Measurements from ENCODE around the gene TDP2. TPM values are rescaled to one million over a fixed set of nuclear protein-coding genes. Genes with fewer than 3 reads are reported as not detected.

TDP2 gene
- polyA plus RNA-seq, 1 donor from 2014 or later: 49.0 TPM

GRCh38 chr6:24614043-24614420, 52.7 kb downstream of the TDP2 start:
- H3F3A ChIP-seq (ENCODE audit: insufficient read depth, low read length, poor library complexity, severe bottlenecking): no peaks in the 10 kb centered on the region
- peak overlapping the region; percentile 1 for H3K9ac ChIP-seq (ENCODE audit: low read length)
- no peaks in the 10 kb centered on the region for H3K9me3 ChIP-seq (ENCODE audit: low read length)
- no peak for TF ChIP-seq CTCF (IDR thresholded peaks at IDR 0.05; ENCODE audit: poor library complexity, severe bottlenecking)
- TF ChIP-seq EZH2 (IDR thresholded peaks at IDR 0.05; ENCODE audit: borderline replicate concordance, insufficient read depth, low read length, poor library complexity, severe bottlenecking): no peak
- no peak for TF ChIP-seq POLR2AphosphoS5 (IDR thresholded peaks at IDR 0.05)
- no peak for TF ChIP-seq TAF1 (IDR thresholded peaks at IDR 0.05; ENCODE audit: low read depth)
- no peak for TF ChIP-seq EP300 (conservative IDR thresholded peaks at IDR 0.05; ENCODE audit: poor library complexity, severe bottlenecking)
- no peak for TF ChIP-seq RAD21 (conservative IDR thresholded peaks at IDR 0.05)
- no peak for TF ChIP-seq SMC3 (conservative IDR thresholded peaks at IDR 0.05; ENCODE audit: poor library complexity)
- no peak for TF ChIP-seq MXI1 (conservative IDR thresholded peaks at IDR 0.05; ENCODE audit: poor library complexity, severe bottlenecking)
- no peak for TF ChIP-seq REST (IDR thresholded peaks at IDR 0.05; ENCODE audit: borderline replicate concordance)
- H3K4me3 ChIP-seq (ENCODE audit: low read length): no peak overlapping the region
- H3K27ac ChIP-seq (ENCODE audit: low read length): peak overlapping the region; percentile 64
- H3K79me2 ChIP-seq (replicated peaks; ENCODE audit: insufficient read depth, low read length): no peaks in the 10 kb centered on the region
- no peaks in the 10 kb centered on the region for H4K20me1 ChIP-seq (ENCODE audit: insufficient read depth)
- H3K9me2 ChIP-seq (ENCODE audit: insufficient read depth, low read length): no peaks in the 10 kb centered on the region
- H3K4me2 ChIP-seq (ENCODE audit: low read length): peak overlapping the region; percentile 48
- H2AFZ ChIP-seq (ENCODE audit: low read depth, low read length): no peak overlapping the region
- no peaks in the 10 kb centered on the region for H3K27me3 ChIP-seq (ENCODE audit: insufficient read depth, low read depth, low read length)
- no peaks in the 10 kb centered on the region for H3K36me3 ChIP-seq (ENCODE audit: insufficient read depth, low read length)

- no peaks in the 10 kb centered on the region for H3K79me2 ChIP-seq (replicated peaks; ENCODE audit: insufficient read depth, low read length)
- no peaks in the 10 kb centered on the region for H4K20me1 ChIP-seq (ENCODE audit: insufficient read depth)
- no peaks in the 10 kb centered on the region for H3K27me3 ChIP-seq (ENCODE audit: insufficient read depth, low read depth, low read length)
- H3K9ac ChIP-seq (ENCODE audit: low read length): peak overlapping the region; percentile 1
- peak overlapping the region; percentile 48 for H3K4me2 ChIP-seq (ENCODE audit: low read length)
- TF ChIP-seq CTCF (IDR thresholded peaks at IDR 0.05; ENCODE audit: poor library complexity, severe bottlenecking) (no peak), EZH2 (IDR thresholded peaks at IDR 0.05; ENCODE audit: borderline replicate concordance, insufficient read depth, low read length, poor library complexity, severe bottlenecking) (no peak), POLR2AphosphoS5 (IDR thresholded peaks at IDR 0.05) (no peak), SMC3 (conservative IDR thresholded peaks at IDR 0.05; ENCODE audit: poor library complexity) (no peak), MXI1 (conservative IDR thresholded peaks at IDR 0.05; ENCODE audit: poor library complexity, severe bottlenecking) (no peak), RAD21 (conservative IDR thresholded peaks at IDR 0.05) (no peak), EP300 (conservative IDR thresholded peaks at IDR 0.05; ENCODE audit: poor library complexity, severe bottlenecking) (no peak), REST (IDR thresholded peaks at IDR 0.05; ENCODE audit: borderline replicate concordance) (no peak), TAF1 (IDR thresholded peaks at IDR 0.05; ENCODE audit: low read depth) (no peak)
- no peaks in the 10 kb centered on the region for H3K9me3 ChIP-seq (ENCODE audit: low read length)
- H3K27ac ChIP-seq (ENCODE audit: low read length): peak overlapping the region; percentile 64
- H3K9me2 ChIP-seq (ENCODE audit: insufficient read depth, low read length): no peaks in the 10 kb centered on the region
- peak overlapping the region; percentile 19 for H3K4me3 ChIP-seq (ENCODE audit: low read length)
- no peaks in the 10 kb centered on the region for H3K36me3 ChIP-seq (ENCODE audit: insufficient read depth, low read length)
- H2AFZ ChIP-seq (ENCODE audit: low read depth, low read length): peak overlapping the region; percentile 24
- no peaks in the 10 kb centered on the region for H3F3A ChIP-seq (ENCODE audit: insufficient read depth, low read length, poor library complexity, severe bottlenecking)
Measured at GRCh38 chr6:24613361-24614042, 53.2 kb downstream of the TDP2 start.

Measured in neural cell (in vitro differentiated cells).